Measurements from ENCODE around the gene KLHL29.

Gene KLHL29

DNA sequence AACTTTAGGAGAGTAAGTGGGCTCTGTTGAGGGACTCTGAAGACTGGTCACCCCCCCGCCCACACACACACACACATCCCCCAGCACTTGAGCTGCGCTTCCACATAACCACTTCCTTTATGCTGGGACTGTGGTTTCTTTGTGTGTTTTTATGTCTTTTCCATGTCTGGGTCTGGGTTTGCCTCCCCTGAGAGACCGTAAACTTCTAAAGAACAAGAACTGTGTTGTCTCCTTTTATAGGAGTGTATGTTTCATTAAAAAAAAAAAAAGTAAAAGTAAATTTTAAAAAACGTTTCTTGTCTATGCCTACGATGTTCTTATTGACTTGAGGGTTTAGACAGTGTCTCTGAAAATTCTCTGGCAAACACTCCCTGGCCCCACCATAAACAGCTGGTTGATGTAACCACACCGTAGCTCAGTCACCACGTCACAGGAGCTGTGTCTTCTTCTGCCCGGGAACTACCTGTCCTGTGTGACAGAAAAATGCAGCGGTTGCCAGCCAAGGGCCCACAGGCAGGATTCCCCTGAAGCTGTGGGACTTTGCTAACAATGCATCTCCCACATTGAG lies 68.0 kb downstream of the KLHL29 start:
- DNase-seq: peak; percentile 43

DNA sequence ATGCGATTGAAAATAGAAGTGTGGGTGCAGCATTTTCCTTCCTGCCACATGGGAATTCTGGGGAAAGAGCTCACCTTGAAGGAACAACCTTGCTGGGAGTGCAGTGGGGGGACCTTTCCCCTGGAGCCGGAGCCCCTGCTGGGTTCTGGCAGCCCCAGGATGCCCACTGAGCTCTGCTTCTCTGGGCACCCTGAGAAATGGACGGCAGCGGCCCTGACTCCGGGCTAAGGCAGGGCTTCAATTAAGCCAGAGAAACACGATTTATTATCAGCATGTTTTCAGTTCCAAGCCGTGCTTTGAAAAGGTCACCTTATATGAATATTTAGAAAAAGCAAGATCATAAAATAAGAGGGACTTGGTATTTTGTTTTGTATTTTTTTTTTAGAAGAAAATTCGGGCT lies 68.5 kb downstream of the KLHL29 start:
- DNase-seq: no peak

DNA sequence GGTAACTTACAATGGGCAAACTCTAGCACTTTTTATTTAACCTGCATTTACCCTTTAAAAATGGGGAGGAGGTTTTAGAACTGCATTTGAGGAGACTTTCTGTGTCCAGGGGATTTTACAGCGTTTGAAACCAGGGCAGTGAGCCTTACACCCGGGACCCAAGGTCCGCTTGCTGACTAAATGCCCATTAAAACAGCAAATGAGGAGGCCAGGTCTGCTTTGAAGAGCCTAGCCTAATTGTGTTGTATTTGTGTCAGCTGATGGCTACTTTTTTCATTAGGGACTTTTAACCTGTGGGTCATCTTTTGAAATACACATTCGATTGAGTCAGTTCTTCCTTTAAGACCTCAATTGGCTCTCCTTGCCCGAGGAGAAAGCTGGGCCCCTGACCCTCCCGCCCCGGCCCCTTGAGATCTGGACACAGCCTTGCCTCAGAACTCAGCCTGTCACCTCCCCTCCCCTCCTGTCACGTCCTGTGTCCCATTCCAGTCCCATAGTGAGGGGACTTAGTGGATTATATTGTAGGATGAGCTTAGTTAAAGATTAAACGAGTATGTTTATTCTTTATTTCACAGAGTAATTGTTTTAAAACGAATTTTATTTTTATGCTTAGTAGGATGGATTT lies 69.0 kb downstream of the KLHL29 start:
- DNase-seq: no peak

DNA sequence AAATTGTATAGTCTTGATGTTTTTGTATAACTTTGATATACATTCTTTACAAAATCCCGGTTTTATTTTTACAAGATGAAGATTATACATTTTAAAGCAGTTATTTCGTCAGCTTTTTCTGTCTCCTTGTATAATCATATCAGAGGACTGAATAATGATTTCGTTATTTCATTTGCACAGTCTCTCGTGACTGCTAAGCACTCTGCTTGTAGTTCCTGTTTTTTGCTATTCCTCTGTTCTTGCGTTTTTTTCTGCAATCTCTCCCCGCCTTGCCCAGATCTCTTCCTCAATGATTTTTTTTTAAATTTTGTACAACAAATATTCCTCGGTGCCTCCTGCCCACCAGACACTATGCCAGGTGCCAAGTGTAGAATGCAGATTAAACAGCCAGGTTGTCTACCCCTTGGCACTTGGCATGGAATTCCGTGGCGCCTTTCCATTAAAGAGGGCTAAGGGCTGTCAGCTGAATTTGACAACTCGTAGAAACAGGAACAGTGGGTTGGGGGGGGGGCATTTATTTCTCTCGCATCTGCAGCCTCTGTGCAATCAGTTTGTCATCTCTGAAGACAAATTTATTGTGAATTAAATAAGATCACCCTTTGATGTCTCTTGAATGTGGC lies 69.6 kb downstream of the KLHL29 start:
- DNase-seq: no peak

DNA sequence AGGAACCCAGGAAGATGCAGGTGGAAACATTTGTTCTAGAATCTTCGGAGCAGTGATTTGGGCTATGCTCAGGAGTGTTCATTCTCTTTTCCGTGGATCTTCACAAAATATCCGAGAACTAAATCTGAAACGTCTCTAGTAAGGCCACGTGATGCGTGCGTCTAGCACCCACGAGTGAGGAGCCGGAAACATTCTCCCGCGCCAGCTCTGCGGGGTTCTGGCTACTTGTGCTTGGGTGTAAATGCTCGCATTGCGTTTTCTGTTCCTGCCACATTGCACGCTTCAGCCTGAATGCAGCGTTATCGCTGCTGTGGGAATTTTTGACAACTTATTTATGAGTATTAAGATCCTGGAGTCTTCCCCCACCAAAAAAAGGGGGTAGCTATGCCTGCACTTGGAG lies 71.4 kb downstream of the KLHL29 start:
- DNase-seq: no peak

DNA sequence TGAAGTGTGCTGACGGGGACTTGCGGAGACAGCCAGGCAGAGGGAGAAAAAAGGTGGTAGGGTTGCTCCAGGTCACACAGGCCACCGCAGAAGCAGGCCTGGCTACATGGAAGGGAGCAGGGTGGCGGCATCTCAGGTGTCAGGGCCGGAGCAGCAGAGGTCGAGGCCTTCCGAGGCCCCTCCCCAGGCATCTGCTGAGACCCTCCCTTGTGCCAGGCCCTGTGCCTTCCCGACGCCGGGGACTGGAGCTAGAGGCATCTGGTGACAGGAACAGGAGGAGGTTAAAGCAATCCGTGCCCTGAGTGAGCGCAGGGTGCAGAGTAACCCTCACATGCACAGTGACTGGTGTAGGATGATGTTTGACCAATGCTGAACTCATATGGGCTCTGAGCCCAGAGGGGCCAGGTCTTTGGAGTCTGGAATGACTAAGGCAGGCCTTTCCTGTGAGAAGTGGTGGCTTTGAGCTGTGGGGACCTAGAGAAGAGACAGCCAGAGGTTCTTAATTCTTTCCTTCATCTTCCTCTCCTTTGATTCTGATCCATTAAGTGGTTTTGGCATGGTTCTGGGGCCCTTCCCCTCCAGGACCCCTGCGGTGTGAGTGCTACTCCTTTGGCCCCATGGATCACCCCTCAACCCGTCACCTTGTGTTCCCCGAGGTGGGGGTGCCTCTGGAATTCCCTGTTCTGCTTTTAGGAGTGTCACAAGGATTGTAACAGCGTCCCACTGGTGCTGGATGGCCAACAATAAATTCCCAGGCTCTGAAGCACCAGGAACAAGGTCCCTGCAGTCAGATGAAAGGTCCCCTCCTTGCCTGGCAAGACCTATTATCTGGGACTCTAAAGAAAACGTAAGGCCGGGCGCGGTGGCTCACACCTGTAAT lies 72.1 kb downstream of the KLHL29 start:
- DNase-seq: no peak

DNA sequence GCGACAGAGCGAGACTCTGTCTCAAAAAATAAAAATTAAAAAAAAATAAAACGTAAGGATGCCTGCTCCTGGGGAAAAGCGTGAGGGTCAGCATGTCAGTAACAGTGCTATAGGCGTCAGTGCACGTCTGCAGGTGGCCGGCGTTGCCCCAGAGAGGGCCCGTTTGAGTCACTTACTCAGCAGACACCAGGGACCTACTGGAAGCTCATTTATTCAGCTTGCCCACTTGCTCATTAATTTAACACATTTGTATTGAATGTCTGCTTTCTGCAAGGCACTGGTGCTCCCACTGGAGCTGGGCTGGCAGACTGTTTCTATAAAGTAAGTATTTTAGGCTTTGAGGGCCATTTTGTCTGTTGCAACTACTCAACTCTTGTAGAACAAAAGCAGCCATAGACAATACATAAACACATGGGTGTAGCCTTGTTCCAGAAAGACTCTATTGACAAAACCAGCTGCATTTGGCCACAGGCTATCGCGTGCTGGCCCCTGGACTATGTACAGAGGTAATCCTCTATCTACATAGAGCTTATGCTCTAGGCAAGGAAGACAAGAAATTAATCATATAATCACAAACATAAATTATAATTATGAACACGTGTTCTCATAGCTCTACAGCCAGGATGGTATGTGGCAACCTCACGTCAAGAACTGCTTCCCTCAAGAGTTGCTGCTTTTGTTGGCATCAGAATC lies 73.2 kb downstream of the KLHL29 start:
- no peak for DNase-seq

DNA sequence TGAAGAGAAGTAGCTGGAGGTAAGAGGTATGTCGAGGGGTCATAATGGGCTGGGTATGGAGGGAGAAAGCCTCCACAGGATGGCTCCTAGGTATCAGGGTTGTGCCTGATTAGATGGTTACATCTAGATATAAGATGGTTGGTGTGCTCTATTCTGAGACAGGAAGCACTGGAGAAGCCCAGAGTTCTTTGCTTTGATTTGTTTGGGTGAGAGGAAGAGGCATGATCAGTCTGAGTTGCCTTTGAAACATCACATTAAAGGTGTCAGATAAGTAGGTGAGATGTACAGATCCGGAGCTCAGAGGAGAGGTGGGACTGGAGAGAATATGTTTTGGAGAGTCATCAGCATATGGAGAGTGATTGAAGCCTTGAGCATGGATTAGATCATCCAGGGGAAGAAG lies 74.1 kb downstream of the KLHL29 start:
- DNase-seq: no peak

DNA sequence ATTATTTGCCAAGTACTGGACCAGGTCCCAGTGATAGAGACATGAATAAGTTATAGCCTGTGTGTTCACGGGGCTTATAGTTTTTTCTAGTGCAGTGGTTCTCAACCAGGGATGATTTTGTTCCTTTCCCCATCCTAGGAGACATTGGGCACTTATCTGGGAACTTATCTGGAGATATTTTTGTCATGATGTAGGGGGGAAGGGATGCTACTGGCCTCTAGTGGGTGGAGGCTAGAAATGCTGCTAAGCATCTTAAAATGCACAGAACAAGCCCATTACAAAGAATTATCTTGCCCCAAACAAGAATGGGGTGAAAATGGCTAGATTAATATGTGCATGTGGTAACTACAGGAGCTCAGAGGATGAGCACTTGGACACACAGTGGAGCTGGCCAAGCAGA lies 75.2 kb downstream of the KLHL29 start:
- no peak for DNase-seq

DNA sequence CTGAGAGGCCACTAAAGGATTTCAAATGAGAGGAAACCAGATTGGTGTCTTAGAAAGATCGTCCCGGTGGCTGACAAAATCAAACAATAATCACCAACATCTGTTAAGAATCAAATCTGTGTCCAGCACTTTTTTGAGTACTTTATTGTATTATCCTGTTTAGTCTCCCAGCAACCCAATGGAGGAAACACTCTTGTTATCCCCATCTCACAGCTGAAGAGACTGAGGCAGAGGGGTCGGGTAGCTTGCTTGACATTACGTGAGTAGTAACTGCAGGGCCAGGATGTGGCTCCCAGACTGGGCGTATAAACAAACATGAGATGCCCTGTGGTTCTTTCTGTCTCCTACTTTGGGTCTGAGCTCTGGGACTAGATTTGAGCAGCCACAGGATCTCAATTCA lies 76.0 kb downstream of the KLHL29 start:
- DNase-seq: no peak

DNA sequence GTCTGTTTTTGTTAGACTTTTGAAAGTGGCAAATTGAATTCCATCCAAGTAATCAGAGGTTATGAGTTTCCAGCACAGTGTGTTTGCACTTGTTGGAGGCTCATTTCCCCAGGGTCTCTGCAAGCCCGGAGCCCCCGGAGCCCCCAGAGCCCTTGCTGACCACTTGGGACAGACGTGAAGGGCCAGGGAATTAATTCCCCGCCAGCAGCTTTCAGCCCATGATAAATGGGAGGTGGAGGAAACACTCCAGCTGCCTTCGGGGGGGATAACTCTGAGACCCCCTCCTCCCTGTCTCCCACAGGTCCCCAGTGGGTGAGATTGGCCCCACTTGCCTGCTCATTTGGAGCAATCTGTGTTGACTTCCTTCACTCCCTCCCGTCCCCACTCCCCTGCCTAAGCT lies 79.2 kb downstream of the KLHL29 start:
- no peak for DNase-seq

DNA sequence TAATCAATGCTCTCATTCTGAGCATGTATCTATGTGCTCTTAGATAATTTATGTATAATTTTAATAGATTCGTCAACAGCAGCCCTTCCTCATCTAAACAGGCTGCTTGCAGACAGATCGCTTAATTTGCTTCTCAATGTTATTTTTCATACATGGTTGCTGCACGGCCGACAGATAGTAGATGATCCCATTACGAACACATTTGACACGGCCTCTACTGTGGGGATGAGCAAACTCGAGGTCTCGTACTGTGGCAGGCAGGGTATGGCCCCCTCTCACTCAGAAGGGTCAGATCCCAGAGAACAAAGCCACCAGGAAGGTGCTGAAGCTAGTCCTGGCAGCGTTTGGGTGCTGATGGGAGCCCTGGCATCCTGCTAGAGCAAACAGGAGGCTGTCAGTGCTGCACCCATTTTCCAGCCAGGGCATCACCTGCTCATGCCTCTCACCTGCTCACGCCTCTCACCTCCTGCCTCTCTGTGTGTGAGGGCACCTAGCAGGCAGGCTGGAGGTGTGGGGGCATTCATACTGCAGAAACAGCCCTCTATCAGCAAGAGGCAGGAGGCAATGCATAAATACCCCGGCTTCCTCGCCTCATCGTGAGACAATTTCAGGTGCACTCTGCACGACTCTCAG lies 80.0 kb downstream of the KLHL29 start:
- DNase-seq: no peak

DNA sequence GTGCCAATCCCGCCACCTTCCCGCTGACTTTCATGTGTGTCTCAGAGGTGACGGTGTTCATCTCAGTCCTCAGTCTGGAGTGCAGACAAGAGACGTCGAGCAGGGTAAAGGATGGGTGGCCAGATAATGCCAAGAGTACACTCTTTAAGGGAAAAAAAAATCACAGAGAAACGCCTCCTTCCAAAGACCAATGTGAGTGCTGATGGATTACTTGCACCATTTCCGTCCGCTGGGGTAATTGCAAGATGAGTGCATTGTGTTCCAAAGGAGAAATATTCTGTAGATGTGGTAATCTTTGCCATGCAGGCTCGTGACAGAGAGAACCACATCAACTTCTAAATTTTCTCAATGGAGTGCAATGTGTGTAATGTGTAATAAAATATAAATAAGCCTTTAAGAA lies 81.0 kb downstream of the KLHL29 start:
- DNase-seq: no peak

DNA sequence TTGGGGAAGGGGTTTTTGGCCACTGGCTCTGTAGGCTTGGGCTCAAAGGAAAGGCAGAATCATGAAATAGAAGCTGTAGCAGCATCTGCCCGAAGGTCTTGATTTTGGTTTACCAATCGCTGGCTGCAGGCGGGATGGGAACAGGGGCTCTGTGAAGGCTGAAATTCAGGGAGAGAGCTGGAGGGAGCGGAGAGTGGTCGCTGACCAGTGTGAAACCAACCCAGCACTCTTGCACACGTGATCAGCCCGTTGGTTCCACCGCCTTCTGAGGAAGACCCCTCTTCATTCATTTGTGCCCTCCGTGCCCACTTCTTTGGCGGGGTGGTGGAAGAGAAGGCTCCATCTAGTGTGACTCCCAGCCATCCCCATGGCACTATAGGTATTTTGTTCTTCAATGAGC lies 82.6 kb downstream of the KLHL29 start:
- DNase-seq: no peak

DNA sequence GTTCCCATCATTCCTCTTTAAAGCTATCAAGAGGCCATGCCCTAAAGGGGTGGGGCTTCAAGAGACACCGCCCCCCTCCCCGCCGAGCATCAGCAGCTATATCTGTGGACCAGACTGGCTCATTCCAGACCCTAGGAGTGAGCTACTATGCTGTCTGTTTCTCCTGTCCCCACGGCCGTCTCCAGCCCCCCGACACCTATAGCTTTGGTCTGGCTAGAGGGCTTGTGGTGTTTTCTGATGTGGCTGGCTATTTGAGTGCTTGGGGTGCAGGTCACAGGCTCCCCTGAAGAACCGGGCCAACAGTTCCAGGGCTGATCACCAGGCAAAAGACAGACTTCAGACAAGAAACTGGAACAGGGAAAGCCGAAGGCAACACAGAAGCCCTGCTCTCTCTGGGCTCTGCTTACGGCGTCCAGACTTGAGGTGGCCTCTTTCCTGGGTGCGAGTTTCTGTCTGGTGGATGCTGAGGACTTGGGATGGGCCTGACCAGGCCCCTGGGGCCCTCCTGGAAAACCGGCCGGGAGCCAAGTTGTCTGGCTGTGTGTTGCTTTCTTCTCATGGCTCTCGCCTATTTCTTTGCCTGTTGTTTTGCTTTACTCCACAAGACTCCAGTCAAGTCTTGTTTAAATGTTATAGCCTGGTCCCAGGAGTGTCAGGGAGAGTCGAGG lies 83.6 kb downstream of the KLHL29 start:
- DNase-seq: no peak

DNA sequence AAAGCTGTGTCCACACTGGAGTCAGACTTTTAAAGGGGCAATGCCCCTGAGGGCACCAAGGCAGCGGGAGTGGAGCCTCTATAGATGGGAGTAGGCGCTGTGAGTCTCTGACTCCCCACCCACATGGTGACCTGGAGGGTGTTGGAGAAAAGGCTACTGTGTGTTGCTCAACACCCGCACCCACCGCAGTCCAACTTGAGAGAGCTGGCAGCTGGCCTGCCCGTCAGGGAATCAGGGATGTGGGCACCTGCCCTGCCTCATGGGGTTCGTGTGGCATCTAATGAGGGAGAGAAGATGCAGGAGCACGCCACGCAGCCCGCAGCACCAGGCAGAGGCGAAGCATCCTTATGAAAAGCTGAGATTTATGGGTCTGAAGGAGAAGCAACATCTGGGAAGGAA lies 84.2 kb downstream of the KLHL29 start:
- DNase-seq: no peak

DNA sequence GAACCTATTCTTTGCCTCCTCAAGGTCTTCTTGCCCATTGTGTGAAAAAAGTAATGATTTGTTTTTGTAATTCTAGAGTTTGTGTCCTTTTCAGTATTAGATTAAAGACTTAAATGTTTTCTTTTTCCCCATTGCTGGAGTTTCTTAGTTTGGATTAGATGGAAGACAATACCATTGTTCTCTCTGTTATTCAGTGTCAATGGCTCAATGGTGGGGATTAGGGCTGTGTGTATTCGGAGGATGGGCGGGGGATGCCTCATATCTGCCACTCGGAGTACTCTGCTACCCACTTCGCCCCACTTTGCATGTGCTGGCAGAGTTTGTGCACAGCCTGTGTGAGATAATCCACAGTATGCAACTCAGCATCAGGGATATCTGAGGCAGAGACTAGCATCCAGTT lies 90.1 kb downstream of the KLHL29 start:
- DNase-seq: no peak

DNA sequence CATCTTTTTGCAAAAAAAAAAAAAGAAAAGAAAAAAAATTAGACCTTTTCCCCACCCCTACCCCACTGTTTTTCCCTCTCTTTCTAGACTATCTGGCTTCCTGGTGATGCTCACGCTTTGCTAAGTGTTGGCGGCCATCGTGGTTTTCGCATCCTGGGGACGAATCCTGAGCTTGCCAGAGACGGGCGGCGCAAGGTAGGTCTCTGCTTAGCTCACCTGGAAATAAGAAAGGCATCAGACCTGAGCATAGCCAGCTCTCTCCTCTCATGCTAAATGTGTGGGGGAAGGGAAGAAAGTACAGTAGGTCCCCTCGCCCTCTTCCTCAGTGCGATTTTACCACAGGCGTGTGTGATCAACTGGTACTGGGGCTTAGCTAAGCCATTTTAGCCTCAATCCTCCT lies 90.5 kb downstream of the KLHL29 start:
- DNase-seq: no peak

DNA sequence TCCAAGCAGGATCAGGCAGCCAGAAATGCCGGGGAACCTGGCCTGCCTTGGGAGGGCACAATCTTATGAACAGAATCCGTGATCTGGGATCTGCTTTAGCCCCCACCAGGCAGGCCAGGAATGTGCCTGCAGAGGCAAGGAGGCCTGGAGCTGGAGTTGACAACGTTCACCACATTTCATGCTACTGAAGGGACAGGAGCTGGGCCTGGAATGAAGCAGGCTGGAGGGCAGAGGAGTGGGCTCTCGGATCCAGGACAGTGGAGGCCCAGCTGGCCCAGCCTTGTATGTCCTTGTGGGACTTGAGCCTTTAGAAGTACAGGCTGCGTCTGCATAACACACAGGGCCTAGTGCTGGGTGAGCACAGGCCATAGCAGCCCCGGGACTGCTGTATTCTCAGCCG lies 91.8 kb downstream of the KLHL29 start:
- DNase-seq: no peak

DNA sequence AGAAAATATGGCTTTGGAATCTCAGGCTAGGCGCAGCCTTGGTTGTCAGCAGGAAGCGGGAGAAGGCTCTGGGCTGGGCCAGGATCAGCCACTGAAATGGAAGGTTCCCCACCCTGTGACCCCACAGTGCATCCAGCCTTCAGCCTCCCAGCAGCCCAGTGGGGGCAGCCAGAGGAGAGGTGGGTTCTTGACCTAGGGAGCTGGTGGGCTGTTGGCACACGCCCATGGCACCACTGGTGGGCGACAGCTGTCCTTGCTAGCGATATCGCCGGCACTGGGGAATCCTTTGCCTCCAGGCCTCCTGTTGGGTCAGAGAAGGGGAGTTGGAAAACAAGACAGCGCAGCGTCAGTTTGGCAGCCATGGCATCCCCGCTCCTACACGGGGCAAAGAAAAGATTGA lies 92.4 kb downstream of the KLHL29 start:
- DNase-seq: no peak

DNA sequence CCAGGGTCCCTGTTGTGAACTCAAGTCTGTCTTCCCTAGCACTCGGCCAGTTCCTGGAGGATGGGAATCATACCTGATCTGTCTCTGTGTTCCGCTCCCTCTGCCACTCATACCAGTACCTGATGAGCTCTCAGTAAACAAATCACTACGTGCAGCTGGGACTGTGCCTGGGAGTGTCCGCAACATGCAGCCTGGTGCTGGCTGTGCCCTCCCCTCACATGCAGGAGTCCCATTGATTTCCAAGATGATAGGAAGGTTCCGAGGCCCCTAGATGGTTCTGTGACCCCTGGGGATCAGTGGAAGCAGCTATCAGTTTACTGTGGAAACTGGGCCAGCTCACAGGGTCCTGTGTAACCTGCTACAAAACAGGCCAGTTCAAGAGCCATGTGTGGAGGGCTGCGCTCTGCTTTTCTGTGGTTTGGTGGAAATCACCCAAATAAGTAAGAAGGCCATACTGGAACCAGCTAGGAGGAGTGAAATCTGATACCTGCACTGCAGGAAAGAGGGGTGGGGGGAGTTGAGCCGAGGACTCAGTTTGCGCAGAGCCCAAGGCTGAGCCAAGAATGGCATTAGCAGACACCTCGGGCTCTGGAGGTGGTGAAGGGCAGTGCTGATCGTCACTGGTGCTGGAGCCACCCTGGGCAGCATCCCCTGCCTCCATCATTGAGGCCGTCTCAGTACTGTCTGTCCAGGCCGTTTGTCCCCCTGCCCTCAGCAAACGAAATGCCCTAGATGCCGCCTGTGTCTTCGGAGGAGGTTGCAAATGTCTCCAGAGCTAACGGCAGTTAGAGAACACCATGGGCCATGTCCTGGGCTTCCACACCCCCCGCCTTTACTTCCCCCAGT lies 93.3 kb downstream of the KLHL29 start:
- no peak for DNase-seq
